Activated CD4-positive, alpha-beta T cell treated with anti-CD3 and anti-CD28 coated beads for 4 hours (primary cell): Measurements from ENCODE around the gene CT47B1.
"Not testable (repeated sequence)": the region's sequence is repeated elsewhere in the genome, so short reads cannot be mapped to it uniquely, and the experiment has no call there.

Source experiments
- DNase-seq, 2 donors: peaks; one replicate each; pipeline ENCODE4 v3.0.0-alpha.2; 2020

The CT47B1 gene

DNA sequence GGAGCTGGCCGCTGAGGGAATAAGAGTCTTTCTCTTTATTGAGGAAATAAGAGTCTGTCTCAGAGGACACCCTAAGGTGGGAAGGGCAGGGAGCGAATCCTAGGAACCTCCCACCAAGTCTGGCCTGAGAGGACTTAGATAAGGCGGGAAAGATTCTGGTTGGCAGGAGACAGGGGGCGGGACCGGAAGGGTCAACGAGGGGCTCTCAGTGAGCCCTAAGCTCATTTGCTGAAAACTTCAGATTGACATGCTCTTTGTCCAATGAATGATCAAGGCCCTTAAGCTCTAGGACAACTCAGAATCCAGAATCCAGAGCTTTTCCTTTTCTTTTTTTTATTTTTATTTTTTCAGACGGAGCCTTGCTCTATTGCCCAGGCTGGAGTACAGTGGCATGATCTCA lies at the start of gene CT47B1:
Gene CT47B1 (minus strand): TSS at position 101 of the 400 bp plus-strand sequence. CDS start 196 bp downstream, outside the sequence.
- not testable (repeated sequence) for DNase-seq

DNA sequence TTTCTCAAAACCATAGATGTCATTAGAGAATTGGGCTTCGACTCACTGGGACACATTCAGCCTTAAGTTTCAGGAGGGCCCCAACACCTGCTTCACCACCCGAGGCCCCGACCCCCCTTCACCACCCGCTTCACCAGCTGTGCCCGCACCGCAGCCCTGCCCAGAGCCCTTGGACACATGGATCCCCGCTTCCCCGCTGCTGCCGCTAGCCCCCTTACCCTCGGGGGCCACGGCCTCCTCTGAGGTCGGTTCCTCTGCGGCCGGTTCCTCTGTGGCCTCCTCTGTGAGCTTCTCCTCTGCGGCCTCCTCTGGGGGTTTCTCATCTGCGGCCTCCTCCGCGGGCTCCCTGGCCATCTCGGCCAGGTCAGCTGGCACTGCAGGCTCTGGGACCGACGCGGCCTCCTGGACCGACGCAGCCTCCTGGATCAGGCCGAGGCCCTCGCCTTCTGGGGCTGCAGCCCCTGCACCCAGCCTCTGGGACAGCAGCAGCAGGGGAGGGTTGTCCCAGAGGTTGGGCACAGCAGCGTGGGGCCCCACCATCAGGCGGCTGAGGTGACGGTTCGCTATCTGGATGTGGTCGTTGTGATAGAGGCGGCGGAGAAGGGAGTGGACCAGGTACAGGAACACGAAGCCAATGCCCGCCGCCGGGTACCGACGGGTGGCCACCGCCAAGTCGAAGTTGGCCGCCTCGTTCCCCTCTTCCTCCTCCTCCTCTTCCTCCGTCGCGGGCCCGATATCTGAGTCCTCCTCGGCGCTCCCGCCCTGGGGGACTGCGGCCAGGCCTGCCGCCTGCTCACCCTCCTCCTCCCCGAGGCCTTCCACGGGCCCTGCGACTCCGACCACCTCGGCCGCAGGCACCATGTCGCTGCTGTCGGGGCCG lies 748 bp downstream of the CT47B1 start:
- DNase-seq: no peak

- no peak for DNase-seq
Measured at GRCh38 chrX:120857240-120857639, 18.4 kb downstream of the CT47B1 start.

GRCh38 chrX:120840827-120841226 lies 34.8 kb downstream of the CT47B1 start:
- no peak for DNase-seq

DNA sequence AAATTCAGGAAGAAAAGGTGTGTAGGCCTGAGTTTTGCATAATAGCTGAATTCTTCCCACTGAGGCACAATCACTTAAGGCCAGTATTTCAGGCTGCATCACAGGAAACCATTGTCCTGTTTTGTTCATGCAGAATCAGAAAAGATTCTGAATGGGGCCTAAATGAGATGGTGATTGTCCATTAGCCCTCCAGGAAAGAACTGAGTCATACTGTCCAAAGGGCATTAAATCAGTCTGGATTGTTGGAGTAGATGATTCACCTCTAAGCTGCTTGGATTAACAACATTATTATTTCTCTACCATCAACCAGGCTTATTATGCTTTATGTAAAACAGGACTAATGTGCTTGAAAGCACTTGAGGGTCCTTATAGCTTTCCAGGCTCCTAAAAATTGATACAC lies 36.2 kb downstream of the CT47B1 start:
- no peak for DNase-seq

GRCh38 chrX:120827213-120827612 lies 48.5 kb downstream of the CT47B1 start:
- DNase-seq: not testable (repeated sequence)

DNA sequence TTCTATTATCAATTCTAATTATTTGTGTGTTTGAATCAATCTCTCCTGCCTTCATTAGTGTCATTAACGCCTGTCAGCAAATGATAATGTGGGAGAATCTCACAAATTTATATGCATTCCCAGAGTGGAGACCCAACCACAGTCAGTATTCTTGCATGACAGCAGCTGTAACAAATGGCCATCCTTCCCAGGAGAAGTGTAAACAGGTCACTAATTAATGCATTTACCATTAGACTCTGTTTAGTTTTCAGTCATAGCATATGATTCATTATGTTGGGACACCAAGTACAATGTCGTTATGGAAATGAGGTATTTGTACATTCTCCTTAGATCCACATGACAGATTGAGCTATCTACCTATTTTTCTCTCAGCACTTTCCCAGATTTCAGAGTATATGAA lies 50.5 kb downstream of the CT47B1 start:
- DNase-seq: no peak

DNA sequence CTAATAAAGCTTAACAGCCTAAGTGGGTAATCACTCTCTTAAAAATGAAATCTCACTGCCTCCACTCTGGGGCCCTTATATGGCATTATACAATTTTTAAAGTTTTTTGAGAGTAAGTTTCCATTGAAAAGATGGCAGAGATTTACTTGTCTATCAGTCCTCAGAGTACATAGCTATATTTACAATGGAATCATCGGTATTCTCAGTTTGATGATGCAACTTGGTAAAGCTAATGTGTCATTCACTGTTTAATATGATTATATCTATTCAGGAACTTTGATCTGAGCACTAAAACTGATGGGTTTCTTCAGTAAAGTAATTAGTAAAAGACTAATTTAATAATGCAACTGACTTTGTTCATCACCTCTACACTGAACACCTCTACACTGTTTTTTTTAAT lies 51.6 kb downstream of the CT47B1 start:
- DNase-seq: no peak

- no peak for DNase-seq
Measured at GRCh38 chrX:120823556-120823955, 52.1 kb downstream of the CT47B1 start.
